ENCODE data around the gene ADGRV1. TPM values are rescaled to one million over a fixed set of nuclear protein-coding genes. Genes with fewer than 3 reads are reported as not detected.
A peak's percentile ranks its signal among the peaks of the same experiment; 100 is the strongest.

Gene ADGRV1
- polyA plus RNA-seq, 4 donors = 2.6 to 2.9 (median 2.7) TPM; not detected in 1

DNA sequence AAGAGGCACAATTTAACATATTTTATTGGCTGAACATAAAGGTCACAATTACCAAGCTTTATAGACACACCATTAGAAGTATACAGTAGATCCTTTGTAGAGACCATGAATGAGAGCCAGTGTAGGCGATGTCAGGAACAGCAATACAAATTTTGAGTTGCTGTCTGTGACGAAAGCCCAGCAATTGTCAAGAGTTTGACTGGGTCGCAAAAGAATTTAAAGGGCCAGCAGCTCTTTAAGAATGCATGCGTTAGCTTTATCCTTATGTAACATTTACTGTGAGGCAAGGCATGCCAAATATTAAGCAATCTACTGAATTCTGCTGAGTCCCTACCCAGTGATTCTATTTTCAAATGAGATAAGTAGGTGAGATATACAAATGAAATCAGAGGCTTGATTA lies 587.6 kb downstream of the ADGRV1 start:
- no peak overlapping the region for H3K27ac ChIP-seq (ENCODE audit: low read depth in 1 of 3, low read length in 2 of 3)
- FAIRE-seq = no peak
- peaks cover 0 to 7% of the 10 kb centered on the region in 2 donors for H3K9me3 ChIP-seq (ENCODE audit: control insufficient read depth in 2 of 2, insufficient read depth in 1 of 2, low read depth in 1 of 2, low read length in 1 of 2)
- H3K4me1 ChIP-seq (ENCODE audit: control insufficient read depth in 3 of 3, insufficient read depth in 2 of 3, low read depth in 1 of 3, low read length in 2 of 3) = no peaks in the 10 kb centered on the region
- H3K36me3 ChIP-seq (ENCODE audit: control insufficient read depth in 3 of 3, insufficient read depth in 2 of 3, low read depth in 1 of 3, low read length in 3 of 3) = no peaks in the 10 kb centered on the region
- no peak overlapping the region for H3K4me3 ChIP-seq (ENCODE audit: low read depth in 1 of 3, low read length in 3 of 3)
- no peaks in the 10 kb centered on the region for H3K27me3 ChIP-seq (ENCODE audit: control insufficient read depth in 3 of 3, insufficient read depth in 3 of 3, low read length in 3 of 3)
- 57 to 61% (median 60%) methylated on average over 4 of the region's 4 CpGs for WGBS, 3 donors
- DNase-seq = no peak

DNA sequence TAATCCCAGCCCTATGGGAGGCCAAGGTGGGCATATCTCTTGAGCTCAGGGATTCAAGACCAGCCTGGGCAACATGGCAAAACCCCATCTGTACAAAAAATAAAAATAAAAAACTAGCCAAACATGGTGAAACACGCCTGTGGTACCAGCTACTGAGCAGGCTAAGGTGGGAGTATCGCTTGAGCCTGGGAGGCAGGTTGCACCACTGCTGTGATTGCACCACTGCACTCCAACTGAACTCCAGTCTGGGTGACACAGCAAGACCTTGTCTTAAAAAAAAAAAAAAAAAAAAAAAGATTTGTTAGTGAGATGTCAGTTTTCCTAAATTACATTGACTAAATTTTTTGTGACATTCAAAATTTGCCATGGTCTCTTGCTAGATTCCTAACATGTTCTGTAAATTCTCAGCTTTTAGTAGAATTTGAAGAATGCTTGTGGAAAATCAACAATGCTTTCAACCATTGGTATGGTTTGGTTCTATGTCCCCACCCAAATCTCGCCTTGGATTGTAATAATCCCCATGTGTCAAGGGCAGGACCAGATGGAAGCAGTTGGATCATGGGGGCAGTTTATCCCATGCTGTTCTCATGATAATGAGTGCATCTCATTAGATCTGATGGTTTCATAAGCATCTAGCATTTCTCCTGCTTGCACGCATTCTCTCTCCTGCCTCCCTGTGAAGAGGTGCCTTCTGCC lies 588.5 kb downstream of the ADGRV1 start:
- no peak overlapping the region for H3K27ac ChIP-seq (ENCODE audit: low read depth in 1 of 3, low read length in 2 of 3)

DNA sequence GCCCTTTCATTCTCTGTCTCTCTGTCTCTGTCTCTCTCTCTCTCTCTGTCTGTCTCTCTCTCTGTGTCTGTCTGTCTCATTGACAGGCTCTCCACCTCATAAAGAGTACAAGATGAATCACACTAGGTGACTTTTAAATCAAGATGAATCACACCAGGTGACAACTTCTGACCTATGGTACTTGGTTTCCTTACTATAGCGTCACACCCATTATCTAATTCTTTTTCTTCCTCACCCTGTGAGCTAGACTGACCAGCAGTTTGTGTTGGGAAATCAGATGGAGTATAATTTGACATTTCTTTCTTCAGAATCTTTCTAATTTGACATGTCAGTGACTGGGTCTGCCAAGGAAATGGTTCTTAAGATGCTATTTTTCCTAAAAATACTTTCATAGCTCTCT lies 591.6 kb downstream of the ADGRV1 start:
- FAIRE-seq (peak; percentile 99), DNase-seq (peak in 1 of 2 donors; percentile 15)
- H3K4me3 ChIP-seq (ENCODE audit: low read depth in 1 of 3, low read length in 3 of 3) = no peak overlapping the region
- peaks cover 0 to 7% of the 10 kb centered on the region in 2 donors for H3K9me3 ChIP-seq (ENCODE audit: control insufficient read depth in 2 of 2, insufficient read depth in 1 of 2, low read depth in 1 of 2, low read length in 1 of 2)
- H3K4me1 ChIP-seq (ENCODE audit: control insufficient read depth in 3 of 3, insufficient read depth in 2 of 3, low read depth in 1 of 3, low read length in 2 of 3) = no peaks in the 10 kb centered on the region
- no peak overlapping the region for H3K27ac ChIP-seq (ENCODE audit: low read depth in 1 of 3, low read length in 2 of 3)
- 24 to 63% (median 25%) methylated on average over 1 of the region's 1 CpG for WGBS, 3 donors
- no peaks in the 10 kb centered on the region for H3K27me3 ChIP-seq (ENCODE audit: control insufficient read depth in 3 of 3, insufficient read depth in 3 of 3, low read length in 3 of 3)
- H3K36me3 ChIP-seq (ENCODE audit: control insufficient read depth in 3 of 3, insufficient read depth in 2 of 3, low read depth in 1 of 3, low read length in 3 of 3) = no peaks in the 10 kb centered on the region

More for the DNA sequence above, 588.5 kb downstream of the ADGRV1 start:
- Histone ChIP-seq H3K9me3 (ENCODE audit: control insufficient read depth in 2 of 2, insufficient read depth in 1 of 2, low read depth in 1 of 2, low read length in 1 of 2) (peaks cover 0 to 7% of the 10 kb centered on the region in 2 donors), H3K4me3 (ENCODE audit: low read depth in 1 of 3, low read length in 3 of 3) (no peak overlapping the region), H3K27me3 (ENCODE audit: control insufficient read depth in 3 of 3, insufficient read depth in 3 of 3, low read length in 3 of 3) (no peaks in the 10 kb centered on the region), H3K36me3 (ENCODE audit: control insufficient read depth in 3 of 3, insufficient read depth in 2 of 3, low read depth in 1 of 3, low read length in 3 of 3) (no peaks in the 10 kb centered on the region), H3K4me1 (ENCODE audit: control insufficient read depth in 3 of 3, insufficient read depth in 2 of 3, low read depth in 1 of 3, low read length in 2 of 3) (no peaks in the 10 kb centered on the region)
- FAIRE-seq (no peak), DNase-seq (no peak)
- WGBS, 3 donors = 93 to 97% (median 93%) methylated on average over 4 of the region's 4 CpGs

DNA sequence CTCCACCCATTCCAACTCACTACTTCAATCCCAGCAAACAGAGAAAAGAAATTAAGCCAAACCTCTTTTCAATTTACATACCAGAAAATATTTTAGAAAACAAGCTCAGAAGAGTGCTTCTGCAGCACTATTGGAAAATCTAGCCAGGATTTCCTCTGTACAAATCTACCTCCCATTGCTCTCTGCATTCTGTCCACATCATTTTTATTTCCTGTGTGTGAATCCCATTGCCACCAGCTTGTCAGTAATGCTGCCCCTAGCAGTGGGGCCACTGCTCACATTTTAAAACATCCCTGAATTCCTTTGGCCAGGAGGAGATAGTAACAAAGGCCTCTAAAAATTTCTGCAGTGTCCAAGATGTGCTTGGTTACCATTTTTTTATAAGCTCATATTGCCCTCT lies 592.0 kb downstream of the ADGRV1 start:
- Histone ChIP-seq H3K4me1 (ENCODE audit: control insufficient read depth in 3 of 3, insufficient read depth in 2 of 3, low read depth in 1 of 3, low read length in 2 of 3) (no peaks in the 10 kb centered on the region), H3K27me3 (ENCODE audit: control insufficient read depth in 3 of 3, insufficient read depth in 3 of 3, low read length in 3 of 3) (no peaks in the 10 kb centered on the region), H3K27ac (ENCODE audit: low read depth in 1 of 3, low read length in 2 of 3) (no peak overlapping the region), H3K9me3 (ENCODE audit: control insufficient read depth in 2 of 2, insufficient read depth in 1 of 2, low read depth in 1 of 2, low read length in 1 of 2) (peaks cover 0 to 7% of the 10 kb centered on the region in 2 donors), H3K4me3 (ENCODE audit: low read depth in 1 of 3, low read length in 3 of 3) (no peak overlapping the region), H3K36me3 (ENCODE audit: control insufficient read depth in 3 of 3, insufficient read depth in 2 of 3, low read depth in 1 of 3, low read length in 3 of 3) (no peaks in the 10 kb centered on the region)
- FAIRE-seq = no peak
- no peak for DNase-seq

DNA sequence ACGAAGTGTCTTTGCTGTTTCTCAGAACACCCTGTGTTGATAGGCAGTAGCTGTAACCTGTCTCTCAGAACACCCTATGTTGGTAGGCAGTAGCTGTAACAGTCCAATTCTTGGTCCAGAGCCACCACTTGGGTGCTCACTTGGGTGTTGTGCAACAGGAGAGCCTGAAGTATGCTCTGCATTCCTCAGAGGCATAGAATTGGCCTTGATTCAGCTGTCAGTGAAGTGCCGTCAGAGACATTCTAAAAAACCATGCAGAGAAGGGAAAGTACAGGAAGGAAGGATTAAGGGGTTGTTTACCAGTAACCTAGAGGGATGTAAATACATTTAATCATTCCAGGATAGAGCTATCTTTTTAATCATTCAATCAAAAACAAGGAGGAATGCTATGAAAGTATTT lies 593.4 kb downstream of the ADGRV1 start:
- DNase-seq (no peak), FAIRE-seq (no peak)
- Histone ChIP-seq H3K27me3 (ENCODE audit: control insufficient read depth in 3 of 3, insufficient read depth in 3 of 3, low read length in 3 of 3) (no peaks in the 10 kb centered on the region), H3K27ac (ENCODE audit: low read depth in 1 of 3, low read length in 2 of 3) (no peak overlapping the region), H3K36me3 (ENCODE audit: control insufficient read depth in 3 of 3, insufficient read depth in 2 of 3, low read depth in 1 of 3, low read length in 3 of 3) (no peaks in the 10 kb centered on the region), H3K9me3 (ENCODE audit: control insufficient read depth in 2 of 2, insufficient read depth in 1 of 2, low read depth in 1 of 2, low read length in 1 of 2) (peaks cover 0 to 7% of the 10 kb centered on the region in 2 donors), H3K4me3 (ENCODE audit: low read depth in 1 of 3, low read length in 3 of 3) (no peak overlapping the region), H3K4me1 (ENCODE audit: control insufficient read depth in 3 of 3, insufficient read depth in 2 of 3, low read depth in 1 of 3, low read length in 2 of 3) (no peaks in the 10 kb centered on the region)
- WGBS, 3 donors = 59 to 80% (median 75%) methylated on average over 2 of the region's 2 CpGs

DNA sequence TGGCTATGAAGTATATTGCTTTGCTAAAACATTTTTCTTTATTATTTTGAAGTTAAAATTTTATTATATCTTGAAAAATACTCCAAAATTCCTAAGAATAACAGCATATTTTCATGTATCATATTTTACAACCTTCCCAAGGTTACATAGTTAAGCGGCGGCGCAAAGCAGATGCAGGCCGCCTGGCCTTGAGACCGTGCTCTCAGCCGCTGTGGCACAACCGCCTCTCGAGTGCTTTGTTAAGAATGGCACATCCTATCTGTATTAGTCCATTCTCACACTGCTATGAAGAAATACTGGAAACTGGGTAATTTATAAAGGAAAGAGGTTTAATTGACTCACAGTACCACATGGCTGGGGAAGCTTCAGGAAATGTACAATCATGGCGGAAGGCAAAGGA lies 595.7 kb downstream of the ADGRV1 start:
- no peaks in the 10 kb centered on the region for H3K27me3 ChIP-seq (ENCODE audit: control insufficient read depth in 3 of 3, insufficient read depth in 3 of 3, low read length in 3 of 3)
- H3K27ac ChIP-seq (ENCODE audit: low read depth in 1 of 3, low read length in 2 of 3) = no peak overlapping the region
- DNase-seq (no peak), FAIRE-seq (no peak)
- WGBS, 3 donors = 97 to 98% (median 97%) methylated on average over 9 of the region's 9 CpGs
- no peak overlapping the region for H3K4me3 ChIP-seq (ENCODE audit: low read depth in 1 of 3, low read length in 3 of 3)
- no peaks in the 10 kb centered on the region for H3K36me3 ChIP-seq (ENCODE audit: control insufficient read depth in 3 of 3, insufficient read depth in 2 of 3, low read depth in 1 of 3, low read length in 3 of 3)
- no peaks in the 10 kb centered on the region for H3K4me1 ChIP-seq (ENCODE audit: control insufficient read depth in 3 of 3, insufficient read depth in 2 of 3, low read depth in 1 of 3, low read length in 2 of 3)
- no peaks in the 10 kb centered on the region for H3K9me3 ChIP-seq (ENCODE audit: control insufficient read depth in 2 of 2, insufficient read depth in 1 of 2, low read depth in 1 of 2, low read length in 1 of 2)

DNA sequence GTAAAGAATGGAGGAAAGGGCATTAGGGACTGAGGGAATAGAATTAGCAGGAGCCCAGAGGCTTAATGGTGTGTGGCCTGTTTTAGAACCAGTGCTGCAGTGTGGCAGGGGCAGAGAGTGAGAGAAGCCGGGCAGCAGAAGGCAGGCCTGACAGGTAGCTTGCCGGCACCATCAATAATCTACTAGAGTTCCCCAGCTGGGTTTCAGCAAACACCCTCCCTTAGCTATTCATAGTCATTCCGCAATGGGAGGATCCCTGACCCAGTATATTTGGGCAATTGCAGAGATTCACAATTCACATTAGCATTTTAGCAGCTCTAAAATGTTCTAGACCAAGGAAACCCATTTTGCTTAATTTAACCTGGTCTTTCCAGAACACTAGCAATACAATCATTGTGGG lies 596.7 kb downstream of the ADGRV1 start:
- Histone ChIP-seq H3K27me3 (ENCODE audit: control insufficient read depth in 3 of 3, insufficient read depth in 3 of 3, low read length in 3 of 3) (no peaks in the 10 kb centered on the region), H3K27ac (ENCODE audit: low read depth in 1 of 3, low read length in 2 of 3) (no peak overlapping the region), H3K4me3 (ENCODE audit: low read depth in 1 of 3, low read length in 3 of 3) (no peak overlapping the region), H3K36me3 (ENCODE audit: control insufficient read depth in 3 of 3, insufficient read depth in 2 of 3, low read depth in 1 of 3, low read length in 3 of 3) (no peaks in the 10 kb centered on the region), H3K4me1 (ENCODE audit: control insufficient read depth in 3 of 3, insufficient read depth in 2 of 3, low read depth in 1 of 3, low read length in 2 of 3) (no peaks in the 10 kb centered on the region), H3K9me3 (ENCODE audit: control insufficient read depth in 2 of 2, insufficient read depth in 1 of 2, low read depth in 1 of 2, low read length in 1 of 2) (no peaks in the 10 kb centered on the region)
- 88 to 96% (median 94%) methylated on average over 3 of the region's 3 CpGs for WGBS, 3 donors
- DNase-seq (no peak), FAIRE-seq (no peak)

DNA sequence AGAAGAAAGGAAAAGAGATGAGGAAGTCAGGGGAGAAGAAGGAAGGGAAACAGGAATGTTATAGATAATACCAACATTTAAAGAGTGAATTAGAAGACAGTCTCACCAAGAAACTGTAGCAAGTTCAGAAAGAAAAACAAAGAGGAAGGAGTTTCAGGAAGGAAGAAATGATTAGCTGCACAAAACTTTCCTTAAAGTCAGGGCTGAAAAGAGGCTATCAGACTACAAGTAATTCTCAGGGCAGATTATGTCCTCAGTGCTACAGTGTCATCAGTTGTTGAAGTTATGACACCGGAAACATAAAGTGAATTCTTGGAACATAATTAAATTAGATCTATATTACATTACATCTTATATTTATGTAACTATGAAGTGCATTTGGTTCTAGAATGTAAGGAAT lies 597.6 kb downstream of the ADGRV1 start:
- Histone ChIP-seq H3K4me3 (ENCODE audit: low read depth in 1 of 3, low read length in 3 of 3) (no peak overlapping the region), H3K27me3 (ENCODE audit: control insufficient read depth in 3 of 3, insufficient read depth in 3 of 3, low read length in 3 of 3) (no peaks in the 10 kb centered on the region), H3K9me3 (ENCODE audit: control insufficient read depth in 2 of 2, insufficient read depth in 1 of 2, low read depth in 1 of 2, low read length in 1 of 2) (no peaks in the 10 kb centered on the region), H3K36me3 (ENCODE audit: control insufficient read depth in 3 of 3, insufficient read depth in 2 of 3, low read depth in 1 of 3, low read length in 3 of 3) (no peaks in the 10 kb centered on the region), H3K4me1 (ENCODE audit: control insufficient read depth in 3 of 3, insufficient read depth in 2 of 3, low read depth in 1 of 3, low read length in 2 of 3) (no peaks in the 10 kb centered on the region), H3K27ac (ENCODE audit: low read depth in 1 of 3, low read length in 2 of 3) (no peak overlapping the region)
- 80 to 97% (median 96%) methylated on average over 1 of the region's 1 CpG for WGBS, 3 donors
- no peak for FAIRE-seq
- no peak for DNase-seq

DNA sequence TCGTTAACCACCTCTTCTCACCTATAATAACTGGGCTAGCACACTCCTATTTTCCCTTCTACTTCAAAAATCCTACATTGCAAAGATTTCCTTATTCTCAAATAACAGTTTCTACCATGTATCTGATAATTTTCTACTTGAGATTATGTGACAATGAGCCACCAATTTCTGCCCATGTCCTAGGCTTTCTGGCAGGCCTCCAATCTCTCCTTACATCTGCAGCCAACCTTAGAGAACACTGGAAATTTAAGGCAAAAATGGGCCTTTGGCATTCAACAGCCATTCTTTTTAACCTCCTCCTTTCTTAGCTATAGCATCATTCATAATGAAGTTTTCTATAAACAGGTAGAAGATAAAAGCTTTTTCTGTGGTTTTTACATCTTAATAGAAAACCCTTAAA lies 599.4 kb downstream of the ADGRV1 start:
- H3K36me3 ChIP-seq (ENCODE audit: control insufficient read depth in 3 of 3, insufficient read depth in 2 of 3, low read depth in 1 of 3, low read length in 3 of 3) = no peaks in the 10 kb centered on the region
- H3K27me3 ChIP-seq (ENCODE audit: control insufficient read depth in 3 of 3, insufficient read depth in 3 of 3, low read length in 3 of 3) = no peaks in the 10 kb centered on the region
- FAIRE-seq = no peak
- WGBS, 3 donors = 86 to 97% (median 88%) methylated on average over 1 of the region's 1 CpG
- H3K27ac ChIP-seq (ENCODE audit: low read depth in 1 of 3, low read length in 2 of 3) = no peak overlapping the region
- peaks cover 0 to 8% (median 7%) of the 10 kb centered on the region in 3 donors for H3K4me1 ChIP-seq (ENCODE audit: control insufficient read depth in 3 of 3, insufficient read depth in 2 of 3, low read depth in 1 of 3, low read length in 2 of 3)
- H3K4me3 ChIP-seq (ENCODE audit: low read depth in 1 of 3, low read length in 3 of 3) = no peak overlapping the region
- no peak for DNase-seq
- H3K9me3 ChIP-seq (ENCODE audit: control insufficient read depth in 2 of 2, insufficient read depth in 1 of 2, low read depth in 1 of 2, low read length in 1 of 2) = no peaks in the 10 kb centered on the region
